ENCODE data around the gene LCE1E. TPM values are rescaled to one million over a fixed set of nuclear protein-coding genes. Genes with fewer than 3 reads are reported as not detected.

LCE1E gene
- total RNA-seq, 2 experiments from 2014 or later: not detected

GRCh38 chr1:152811050-152811449, 25.0 kb downstream of the LCE1E start:
- CTCF ChIA-PET: no interaction called here

GRCh38 chr1:152811671-152812070, 25.6 kb downstream of the LCE1E start, which contains the start of gene LCE1B:
LCE1B (plus strand) TSS chr1:152811971; CDS start chr1:152812447, 476 bp downstream.
- Mint-ChIP-seq H3K27ac (no peak within 1 kb of the TSS), H3K9me3 (no peaks in the 10 kb centered on the region), H3K27me3 (peaks cover 5% of the 10 kb centered on the region), H3K4me1 (no peaks in the 10 kb centered on the region), H3K36me3 (ENCODE audit: low read depth) (no peaks in the 10 kb centered on the region), H3K4me3 (no peak within 1 kb of the TSS)
- CTCF ChIA-PET: no interaction called here
- POLR2A ChIA-PET: no interaction called here
- no peak for DNase-seq

More at GRCh38 chr1:152811050-152811449, 25.0 kb downstream of the LCE1E start:
- Mint-ChIP-seq H3K27me3 (peaks cover 5% of the 10 kb centered on the region), H3K4me3 (no peak overlapping the region), H3K4me1 (no peaks in the 10 kb centered on the region), H3K9me3 (no peaks in the 10 kb centered on the region), H3K27ac (no peak overlapping the region), H3K36me3 (ENCODE audit: low read depth) (no peaks in the 10 kb centered on the region)
- POLR2A ChIA-PET: no interaction called here
- no peak for DNase-seq

- CTCF ChIA-PET: no interaction called here
- no peak overlapping the region for H3K4me3 Mint-ChIP-seq
- POLR2A ChIA-PET: no interaction called here
- H3K27ac Mint-ChIP-seq: no peak overlapping the region
- no peaks in the 10 kb centered on the region for H3K9me3 Mint-ChIP-seq
- no peaks in the 10 kb centered on the region for H3K36me3 Mint-ChIP-seq (ENCODE audit: low read depth)
- H3K4me1 Mint-ChIP-seq: no peaks in the 10 kb centered on the region
- H3K27me3 Mint-ChIP-seq: peaks cover 4% of the 10 kb centered on the region
- no peak for DNase-seq
These were observed 31.3 kb downstream of the LCE1E start for GRCh38 chr1:152817309-152817708.

GRCh38 chr1:152823294-152823693, 37.2 kb downstream of the LCE1E start:
- Mint-ChIP-seq H3K9me3 (no peaks in the 10 kb centered on the region), H3K27ac (no peak overlapping the region), H3K4me3 (no peak overlapping the region), H3K4me1 (no peaks in the 10 kb centered on the region), H3K36me3 (ENCODE audit: low read depth) (no peaks in the 10 kb centered on the region), H3K27me3 (peaks cover 18% of the 10 kb centered on the region)
- no peak for DNase-seq
- POLR2A ChIA-PET: no interaction called here
- CTCF ChIA-PET: no interaction called here

DNA sequence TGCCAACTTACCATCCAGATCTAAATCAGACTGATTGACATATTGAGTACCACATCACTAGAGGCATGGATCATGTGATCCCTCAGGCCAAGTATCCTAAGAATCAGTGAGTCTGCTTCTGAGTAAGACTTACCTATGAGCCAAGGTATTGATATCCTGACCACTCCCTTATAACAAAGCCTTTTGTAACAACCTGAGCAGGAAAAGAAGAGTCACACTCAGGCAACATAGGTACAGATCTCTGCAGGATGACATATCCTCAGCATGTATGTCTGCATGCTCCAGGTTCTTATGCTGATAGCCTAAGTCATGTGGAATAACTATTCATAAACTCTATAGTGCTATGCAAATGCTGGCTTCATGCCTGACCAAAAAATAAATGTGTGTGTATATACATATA, 38.9 kb downstream of the LCE1E start:
- H3K4me3 Mint-ChIP-seq: no peak overlapping the region
- no peaks in the 10 kb centered on the region for H3K36me3 Mint-ChIP-seq (ENCODE audit: low read depth)
- no peaks in the 10 kb centered on the region for H3K9me3 Mint-ChIP-seq
- no peak for DNase-seq
- H3K27me3 Mint-ChIP-seq: peaks cover 17% of the 10 kb centered on the region
- ChIA-PET CTCF (no interaction called here), POLR2A (no interaction called here)
- H3K27ac Mint-ChIP-seq: no peak overlapping the region
- no peaks in the 10 kb centered on the region for H3K4me1 Mint-ChIP-seq

DNA sequence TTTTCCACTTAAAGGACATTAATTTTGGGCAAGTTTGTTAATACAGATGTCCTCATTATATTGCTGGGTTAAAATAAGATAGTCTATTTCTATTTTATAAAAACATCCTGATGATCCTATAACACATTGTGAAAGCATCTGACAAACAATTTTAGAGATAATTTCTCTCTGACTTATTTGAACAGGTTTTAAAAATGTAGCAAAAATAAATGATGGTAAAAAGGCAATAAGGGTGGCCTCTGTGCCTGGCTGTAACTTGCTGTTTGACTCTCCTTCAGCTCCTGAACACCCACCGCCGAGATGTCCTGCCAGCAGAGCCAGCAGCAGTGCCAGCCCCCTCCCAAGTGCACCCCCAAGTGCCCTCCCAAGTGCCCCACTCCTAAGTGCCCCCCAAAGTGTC, 41.1 kb downstream of the LCE1E start, which contains the start of gene LCE1A:
TSS of gene LCE1A (plus strand) at position 301 of the 400 bp plus-strand sequence. CDS start at position 301, 0 bp downstream.
- no peak for DNase-seq
- ChIA-PET POLR2A (no interaction called here), CTCF (no interaction called here)
- Mint-ChIP-seq H3K9me3 (no peaks in the 10 kb centered on the region), H3K4me3 (no peak within 1 kb of the TSS), H3K27ac (no peak within 1 kb of the TSS), H3K4me1 (no peaks in the 10 kb centered on the region), H3K27me3 (peaks cover 20% of the 10 kb centered on the region), H3K36me3 (ENCODE audit: low read depth) (no peaks in the 10 kb centered on the region)

- ChIA-PET CTCF (no interaction called here), POLR2A (no interaction called here)
- H3K27me3 Mint-ChIP-seq: no peaks in the 10 kb centered on the region
- no peaks in the 10 kb centered on the region for H3K4me1 Mint-ChIP-seq
- H3K36me3 Mint-ChIP-seq (ENCODE audit: low read depth): no peaks in the 10 kb centered on the region
- H3K27ac Mint-ChIP-seq: no peak overlapping the region
- no peaks in the 10 kb centered on the region for H3K9me3 Mint-ChIP-seq
- no peak for DNase-seq
- H3K4me3 Mint-ChIP-seq: no peak overlapping the region
These were observed 50.8 kb downstream of the LCE1E start for GRCh38 chr1:152836870-152837269.

Other genes starting within 250 kb of the LCE1E start
- not detected for gene LCE3E, start 219.5 kb upstream of the LCE1E start, total RNA-seq
- gene LCE3D, start 205.7 kb upstream of the LCE1E start, total RNA-seq: not detected
- gene LCE3C, start 186.0 kb upstream of the LCE1E start, total RNA-seq: not detected
- gene LCE3B, start 172.4 kb upstream of the LCE1E start, total RNA-seq: not detected
- not detected for gene LCE3A, start 163.2 kb upstream of the LCE1E start, total RNA-seq
- not detected for gene LCE2D, start 122.9 kb upstream of the LCE1E start, total RNA-seq
- gene LCE2C, start 111.0 kb upstream of the LCE1E start, total RNA-seq: not detected
- not detected for gene LCE2B, start 100.1 kb upstream of the LCE1E start, total RNA-seq
- gene LCE2A, start 87.9 kb upstream of the LCE1E start, total RNA-seq: not detected
- not detected for gene LCE4A, start 78.1 kb upstream of the LCE1E start, total RNA-seq
- not detected for gene KPRP, start 28.2 kb upstream of the LCE1E start, total RNA-seq
- gene LCE1F, start 11.1 kb upstream of the LCE1E start, total RNA-seq: not detected
- not detected for gene LCE1D, start 10.5 kb downstream of the LCE1E start, total RNA-seq
- gene LCE1C, start 20.4 kb downstream of the LCE1E start, total RNA-seq: not detected
- not detected for gene LCE1B, start 25.7 kb downstream of the LCE1E start, total RNA-seq
- gene LCE1A, start 41.2 kb downstream of the LCE1E start, total RNA-seq: not detected
- gene LCE6A, start 56.6 kb downstream of the LCE1E start, total RNA-seq: not detected
- gene LCE7A, start 73.7 kb downstream of the LCE1E start, total RNA-seq: not detected
- gene SMCP, start 92.1 kb downstream of the LCE1E start, total RNA-seq: not detected
- not detected for gene IVL, start 122.3 kb downstream of the LCE1E start, total RNA-seq
- gene SPRR5, start 160.9 kb downstream of the LCE1E start, total RNA-seq: not detected
- gene SPRR4, start 184.4 kb downstream of the LCE1E start, total RNA-seq: not detected
- not detected for gene SPRR1A, start 197.8 kb downstream of the LCE1E start, total RNA-seq
- gene SPRR3, start 215.5 kb downstream of the LCE1E start, total RNA-seq: not detected
- not detected for gene SPRR1B, start 244.9 kb downstream of the LCE1E start, total RNA-seq

All from activated CD4-positive, alpha-beta memory T cell treated with anti-CD3 and anti-CD28 coated beads, Interleukin-2, amount 10 ng/mL, durations not matched to agents 7 days and 5 days (primary cell).